Left hindlimb (tissue), 1 donor: Measurements from ENCODE around the gene GNB1.
"Not testable (repeated sequence)": the region's sequence is repeated elsewhere in the genome, so short reads cannot be mapped to it uniquely, and the experiment has no call there.

ENCODE experiments used
- DNase-seq: peaks from one replicate; pipeline ENCODE4 v3.0.0-alpha.2; 2018

Gene GNB1

GRCh38 chr1:1857096-1857703 is 33.7 kb downstream of the GNB1 start:
- no peak for DNase-seq

- DNase-seq: not testable (repeated sequence)
Observed at GRCh38 chr1:1856161-1856560, 34.7 kb downstream of the GNB1 start.

DNA sequence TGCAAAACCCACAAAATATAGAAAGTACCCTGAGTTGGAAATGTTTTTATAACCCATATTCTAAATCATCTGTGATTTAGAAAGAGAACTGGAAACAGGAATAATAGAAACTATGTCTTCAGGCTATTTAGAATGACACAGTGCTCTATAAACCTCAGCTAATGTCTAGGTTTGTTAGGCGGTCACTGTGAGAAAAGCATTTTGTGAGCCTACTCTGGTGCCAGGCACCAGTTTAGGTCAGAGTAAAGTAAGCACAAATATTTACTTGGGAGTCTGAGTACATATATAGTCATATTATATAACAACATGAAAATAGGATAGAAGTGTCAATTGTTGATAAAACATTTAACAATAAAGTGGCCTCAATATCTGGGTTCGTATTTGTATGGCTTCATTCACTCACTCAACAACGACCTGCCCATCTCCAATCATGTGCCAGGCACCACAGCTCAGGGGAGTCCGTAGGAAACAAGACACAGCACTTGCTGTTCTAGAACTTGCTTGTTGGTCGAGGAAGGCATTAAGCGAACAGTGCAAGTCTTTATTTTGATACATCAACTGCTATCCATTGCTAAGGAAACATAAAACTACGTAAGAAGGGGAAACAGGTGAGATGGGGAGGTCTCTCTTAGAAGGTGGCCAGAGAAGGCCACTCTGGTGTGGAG is 37.2 kb downstream of the GNB1 start:
- DNase-seq: no peak

DNA sequence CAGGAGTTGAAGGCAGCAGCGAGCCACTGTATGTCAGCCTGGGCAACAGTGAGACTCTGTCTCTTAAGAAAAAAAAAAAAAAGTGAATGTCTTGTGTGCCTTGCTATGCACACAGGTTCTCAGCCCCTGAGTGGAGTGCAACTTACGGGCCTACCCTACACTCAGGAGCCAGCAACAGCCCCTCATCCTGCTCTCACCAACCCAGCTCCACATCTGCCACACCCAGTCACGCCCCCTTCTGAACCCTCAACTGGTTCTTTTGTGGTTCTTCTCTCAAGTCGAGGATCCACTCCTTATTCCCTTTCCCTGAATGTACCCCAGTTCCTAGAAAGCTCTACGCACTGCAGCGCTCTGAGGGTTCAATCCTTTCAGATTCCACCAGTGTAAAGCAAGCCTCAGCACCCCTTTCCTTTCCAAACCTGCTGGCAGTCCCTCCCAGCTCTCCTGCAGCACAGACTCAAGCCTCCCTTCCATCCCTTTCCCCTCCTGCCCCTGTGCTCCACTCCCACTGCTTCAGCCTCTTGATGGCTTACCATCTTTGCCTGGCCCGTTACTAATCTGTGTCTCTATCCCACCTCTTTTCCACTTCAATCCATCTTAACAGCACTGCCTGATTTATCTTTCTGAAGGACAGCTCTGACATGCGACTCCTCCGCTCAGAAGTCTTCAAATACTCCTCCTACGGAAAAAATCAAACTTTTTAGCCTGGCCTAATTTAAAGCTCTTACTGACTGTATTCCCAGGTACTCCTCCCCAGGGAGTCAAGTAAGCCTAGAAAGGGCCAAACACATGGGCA is 38.1 kb downstream of the GNB1 start:
- no peak for DNase-seq

DNA sequence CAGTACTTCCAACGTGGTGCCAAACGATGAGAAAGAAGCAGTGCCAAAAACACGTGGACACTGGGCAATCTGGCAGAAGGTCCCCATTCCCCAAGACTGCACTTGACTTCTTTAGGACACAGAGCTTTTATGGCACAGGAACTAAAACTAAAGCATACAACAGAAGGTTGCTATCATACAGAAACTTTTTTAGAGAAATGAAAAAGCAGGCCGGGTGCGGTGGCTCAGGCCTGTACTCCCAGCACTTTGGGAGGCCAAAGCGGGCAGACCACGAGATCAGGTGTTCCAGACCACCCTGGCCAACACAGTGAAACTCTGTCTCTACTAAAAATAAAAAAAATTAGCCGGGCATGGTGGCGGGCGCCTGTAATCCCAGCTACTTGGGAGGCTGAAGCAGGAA is 43.0 kb downstream of the GNB1 start:
- no peak for DNase-seq

GRCh38 chr1:1847061-1847850 is 43.6 kb downstream of the GNB1 start:
- DNase-seq: peak; percentile 53

GRCh38 chr1:1846386-1846918 is 44.4 kb downstream of the GNB1 start:
- DNase-seq: no peak

GRCh38 chr1:1842360-1843146 is 48.3 kb downstream of the GNB1 start:
- no peak for DNase-seq

- DNase-seq: no peak
Observed at GRCh38 chr1:1841575-1841995, 49.3 kb downstream of the GNB1 start.

DNA sequence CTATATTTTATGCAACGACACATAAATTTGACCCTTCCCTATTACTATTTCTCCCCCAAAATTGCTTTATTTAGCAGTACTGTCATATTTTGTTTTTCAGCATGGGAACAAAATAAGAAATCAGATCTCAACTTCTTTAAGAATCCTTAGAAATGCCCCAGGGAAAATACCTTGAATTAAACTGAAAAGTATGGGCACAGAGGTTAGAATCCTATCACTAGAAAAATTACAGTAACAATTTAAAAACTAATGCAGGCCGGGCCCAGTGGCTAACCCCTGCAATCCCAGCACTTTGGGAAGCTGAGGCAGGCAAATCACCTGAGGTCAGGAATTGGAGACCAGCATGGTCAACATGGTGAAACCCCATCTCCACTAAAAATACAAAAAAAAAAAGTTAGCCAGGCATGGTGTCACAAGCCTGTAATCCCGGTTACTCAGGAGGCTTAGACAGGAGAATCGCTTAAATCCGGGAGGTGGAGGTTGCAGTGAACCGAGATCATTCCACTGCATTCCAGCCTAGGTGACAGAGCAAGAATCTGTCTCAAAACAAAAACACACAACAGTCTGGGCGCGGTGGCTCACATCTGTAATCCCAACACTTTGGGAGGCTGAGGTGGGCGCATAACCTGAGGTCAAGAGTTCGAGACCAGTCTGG is 51.4 kb downstream of the GNB1 start:
- DNase-seq: no peak

DNA sequence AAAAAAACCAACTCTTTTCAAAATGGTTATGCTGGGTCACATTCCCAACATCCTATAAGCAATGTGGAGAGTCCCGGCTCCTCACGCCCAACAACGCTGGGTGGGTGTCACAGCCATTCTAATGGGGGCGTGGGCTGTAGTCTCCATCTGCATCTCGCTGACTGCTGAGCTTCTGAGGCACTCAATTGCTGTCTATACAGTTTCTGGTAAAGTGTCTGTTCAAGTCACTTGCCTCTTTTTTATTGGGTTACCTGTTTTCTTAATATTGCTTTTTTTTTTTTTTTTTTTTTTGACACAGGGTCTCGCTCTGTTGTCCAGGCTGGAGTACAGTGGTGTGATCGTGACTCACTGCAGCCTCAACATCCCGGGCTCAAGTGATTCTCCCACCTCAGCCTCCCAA is 54.8 kb downstream of the GNB1 start:
- DNase-seq: no peak

GRCh38 chr1:1835546-1835945 is 55.3 kb downstream of the GNB1 start:
- no peak for DNase-seq

- no peak for DNase-seq
Observed at GRCh38 chr1:1833916-1834325, 57.0 kb downstream of the GNB1 start.

DNA sequence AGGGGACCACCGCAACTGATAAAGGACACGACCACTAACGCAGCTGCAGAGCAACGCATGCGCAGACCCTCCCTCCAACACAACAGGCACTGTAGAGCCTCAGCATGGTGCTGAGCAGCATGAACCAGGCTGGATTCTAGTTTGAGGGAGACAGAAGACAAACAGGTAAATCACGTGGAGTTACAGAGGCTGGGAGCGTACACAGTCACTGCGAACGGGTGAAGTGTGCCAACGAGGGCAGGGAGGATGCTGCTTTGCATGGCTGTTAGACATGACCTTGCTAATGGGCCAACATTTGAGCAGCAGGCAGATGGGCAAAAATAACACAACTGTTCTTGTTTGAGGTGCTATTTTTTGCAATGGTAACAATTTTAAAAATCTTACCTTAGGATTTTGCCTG is 57.4 kb downstream of the GNB1 start:
- DNase-seq: no peak

GRCh38 chr1:1832820-1833219 is 58.1 kb downstream of the GNB1 start:
- DNase-seq: no peak

DNA sequence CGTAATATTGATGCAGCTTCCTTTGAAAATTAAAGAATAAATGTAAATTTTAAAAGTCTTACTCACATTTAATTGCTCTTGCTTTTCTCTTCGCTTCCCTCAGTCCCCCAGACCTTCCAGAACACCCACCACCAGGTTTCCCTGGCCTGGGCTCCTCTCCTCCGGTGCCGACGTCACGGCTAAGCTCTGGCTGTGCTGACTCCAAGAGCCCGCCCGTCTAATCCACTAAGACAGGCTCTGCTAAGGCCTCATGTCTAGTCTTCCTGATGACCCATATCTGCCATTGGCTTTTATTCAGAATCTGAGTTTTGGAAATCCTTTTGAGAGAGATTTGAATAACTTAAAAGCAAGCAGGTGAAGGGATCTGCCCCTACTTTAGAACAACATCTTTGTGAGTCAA is 58.7 kb downstream of the GNB1 start:
- no peak for DNase-seq

DNA sequence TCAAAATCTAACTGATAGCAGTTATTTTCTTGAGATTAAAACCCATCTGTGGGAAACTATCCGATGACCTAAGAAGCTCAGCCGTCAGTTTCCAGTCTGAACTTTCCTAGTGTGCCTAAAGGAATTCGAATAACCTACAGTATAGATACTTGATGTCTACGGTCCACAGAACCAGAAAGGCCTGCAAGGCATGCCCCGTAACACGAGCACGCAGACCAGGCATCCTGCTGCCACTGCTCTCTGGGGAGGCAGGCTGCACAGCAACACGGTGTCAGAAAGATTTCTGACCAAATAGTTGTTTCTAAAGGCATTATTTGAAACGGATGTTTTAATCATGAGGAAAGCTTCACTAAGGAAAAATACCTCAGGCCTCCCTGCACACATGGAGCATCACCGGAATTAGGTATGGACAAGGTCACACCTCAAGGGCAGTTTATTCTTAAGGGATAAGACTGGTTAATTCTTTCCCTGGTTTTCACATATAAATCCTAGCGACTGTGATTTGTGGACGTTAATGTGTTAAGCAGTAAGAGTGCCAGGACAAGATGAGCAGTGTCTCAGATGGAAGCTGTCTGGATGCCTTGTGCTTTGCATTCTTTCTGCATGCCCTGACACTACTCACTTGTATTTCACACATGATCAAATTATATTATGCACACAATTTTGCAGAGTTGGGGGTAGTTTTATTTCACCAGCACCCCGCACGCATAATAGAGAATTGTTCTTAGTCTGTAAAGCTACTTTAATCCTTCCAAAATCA is 63.6 kb downstream of the GNB1 start:
- DNase-seq: no peak

GRCh38 chr1:1826356-1827088 is 64.4 kb downstream of the GNB1 start:
- DNase-seq: no peak

DNA sequence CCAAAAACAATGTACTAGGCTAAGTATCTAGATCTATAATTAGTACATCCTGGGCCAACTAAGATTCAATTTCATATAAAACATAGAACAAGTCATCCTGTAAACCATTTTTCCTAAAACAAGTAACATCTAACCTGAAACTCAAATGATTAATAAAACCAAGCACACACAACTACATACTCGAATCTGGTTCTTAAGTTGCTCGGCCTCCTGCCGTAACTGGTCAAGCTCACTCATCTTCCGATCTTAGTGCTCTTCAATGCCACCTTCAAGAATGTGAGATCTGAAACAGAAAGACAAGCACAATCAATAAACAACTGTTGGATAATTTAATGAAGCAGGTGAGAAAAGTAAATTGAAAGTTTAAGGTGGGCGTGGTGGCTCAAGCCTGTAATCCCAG is 65.7 kb downstream of the GNB1 start:
- DNase-seq: no peak

DNA sequence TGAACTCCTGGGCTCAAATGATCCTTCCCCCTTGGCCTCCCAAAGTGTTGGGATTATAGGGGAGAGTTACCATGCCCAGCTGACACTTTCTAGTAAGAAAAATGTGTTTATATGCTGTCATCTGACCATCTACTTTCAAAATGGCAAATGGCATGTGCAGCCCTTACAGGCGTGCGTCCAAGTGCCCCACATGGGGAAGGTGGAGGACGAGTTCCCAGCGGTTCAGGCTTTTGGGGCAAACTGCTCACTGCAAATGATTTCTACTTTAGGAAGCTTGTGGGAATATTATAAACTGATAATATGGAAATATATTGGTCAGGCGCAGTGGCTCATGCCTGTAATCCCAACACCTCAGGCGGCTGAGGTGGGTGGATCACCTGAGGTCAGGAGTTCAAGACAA is 71.1 kb downstream of the GNB1 start:
- no peak for DNase-seq
